IPS-18c (cell line): ENCODE data around the gene SLX4IP.

Source experiments
- H3K4me3 ChIP-seq: 2 replicates; pipeline ENCODE4 v1.7.0; 2013; ENCODE audit warnings: low read depth, mild to moderate bottlenecking, low read length, moderate library complexity; ENCODE audit not compliant: insufficient read depth
- H3K9me3 ChIP-seq: one replicate; pipeline ENCODE4 v1.6.1; 2013; ENCODE audit warnings: mild to moderate bottlenecking, low read length, moderate library complexity; ENCODE audit not compliant: control insufficient read depth, insufficient read depth

The SLX4IP gene

DNA sequence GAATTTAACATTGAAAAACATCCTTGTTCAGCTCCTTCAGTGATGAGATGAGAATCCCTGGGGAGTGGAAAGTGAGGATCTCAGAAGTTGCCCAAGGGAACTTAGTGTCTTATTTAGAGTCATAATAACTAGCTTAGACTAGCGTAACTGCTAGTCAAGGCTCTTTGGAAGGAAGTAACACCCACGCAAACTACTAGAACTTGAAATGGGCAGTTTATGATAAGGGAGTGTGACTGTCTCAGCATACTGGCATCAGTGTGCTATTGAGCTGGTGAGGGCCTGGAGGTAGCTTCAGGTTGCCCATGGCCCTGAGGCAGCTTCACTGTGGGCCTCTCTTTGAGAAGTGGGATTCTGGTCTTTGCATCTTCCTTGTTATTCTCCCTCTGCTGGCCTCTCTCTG, 40.1 kb downstream of the SLX4IP start:
- Histone ChIP-seq H3K9me3 (no peaks in the 10 kb centered on the region), H3K4me3 (no peak overlapping the region)

DNA sequence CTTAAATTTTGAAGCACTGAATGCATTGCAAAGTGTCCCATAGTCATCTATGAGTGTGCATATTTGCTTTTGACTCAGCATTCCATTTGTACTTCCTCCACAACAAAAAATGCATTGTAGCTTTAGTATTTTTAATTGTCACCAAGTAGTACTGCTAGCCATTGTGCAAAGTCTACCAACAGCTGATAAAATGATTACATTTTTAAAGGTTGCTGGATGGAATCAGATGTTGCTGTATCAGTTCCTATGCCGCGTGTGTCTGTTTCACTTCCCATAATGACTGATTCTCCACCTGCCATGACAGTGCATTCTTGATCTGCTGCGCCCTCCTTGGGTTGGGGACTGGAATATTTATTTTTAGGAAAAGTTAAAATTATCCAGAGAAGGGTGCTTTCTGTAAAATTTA, 41.2 kb downstream of the SLX4IP start:
- Histone ChIP-seq H3K9me3 (no peaks in the 10 kb centered on the region), H3K4me3 (no peak overlapping the region)

DNA sequence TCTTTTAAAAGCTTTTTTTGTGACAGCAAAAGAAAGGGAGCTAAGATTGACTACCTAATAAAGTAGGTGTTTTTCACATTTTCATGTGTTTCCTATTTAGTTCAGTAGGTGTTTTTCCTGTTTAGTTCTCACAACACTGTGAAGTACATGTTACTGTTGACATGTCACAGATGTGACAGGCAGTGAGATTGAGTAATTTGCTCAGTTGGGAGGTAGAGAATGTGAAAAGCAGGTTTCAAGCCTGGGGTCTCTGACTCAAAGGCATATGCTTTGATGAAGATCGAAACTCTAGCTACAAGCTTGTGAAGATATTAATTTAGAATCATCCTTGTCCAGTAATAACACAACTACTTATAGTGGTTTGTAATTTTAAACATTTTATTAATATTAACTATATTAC, 43.1 kb downstream of the SLX4IP start:
- no peaks in the 10 kb centered on the region for H3K9me3 ChIP-seq
- no peak overlapping the region for H3K4me3 ChIP-seq

DNA sequence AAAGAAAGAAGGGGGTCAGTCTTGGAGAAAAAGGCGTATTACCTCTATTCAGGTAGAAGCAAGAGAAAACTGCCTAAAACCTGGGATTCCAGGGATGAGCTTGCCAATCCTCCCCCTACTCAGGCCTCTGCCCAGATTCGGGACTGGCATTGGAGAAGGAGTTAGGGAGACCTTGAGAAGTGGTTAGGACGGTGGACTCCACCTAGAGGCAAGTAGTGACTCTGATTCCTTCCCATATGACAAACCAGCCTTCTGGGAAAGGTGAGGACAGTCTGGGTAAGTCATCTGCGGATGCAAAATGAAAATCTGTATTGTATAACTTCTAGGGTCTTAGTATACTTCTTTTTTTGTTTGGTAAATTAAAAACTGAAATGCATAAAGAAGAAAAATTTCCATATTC, 43.8 kb downstream of the SLX4IP start:
- no peak overlapping the region for H3K4me3 ChIP-seq

DNA sequence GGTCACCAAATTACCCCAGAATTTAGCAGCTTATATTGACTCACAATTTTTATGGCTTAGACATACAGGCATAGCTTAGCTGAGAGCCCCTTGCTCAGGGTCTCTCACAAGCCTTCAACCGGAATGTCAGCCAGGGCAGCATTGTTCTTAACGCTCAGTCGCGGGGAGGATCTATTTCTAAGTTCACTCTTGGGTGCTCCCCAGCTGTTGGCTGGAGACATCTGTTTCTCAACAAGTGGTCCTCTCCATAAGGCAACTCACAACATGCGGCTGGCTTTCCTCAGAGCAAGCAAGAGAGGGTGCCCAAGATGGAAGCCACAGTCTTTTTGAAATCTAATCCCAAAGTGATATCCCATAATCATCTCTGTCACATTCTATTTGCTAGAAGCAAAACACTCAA, 46.6 kb downstream of the SLX4IP start:
- Histone ChIP-seq H3K4me3 (no peak overlapping the region), H3K9me3 (no peaks in the 10 kb centered on the region)

More for the DNA sequence above, 43.8 kb downstream of the SLX4IP start:
- no peaks in the 10 kb centered on the region for H3K9me3 ChIP-seq

DNA sequence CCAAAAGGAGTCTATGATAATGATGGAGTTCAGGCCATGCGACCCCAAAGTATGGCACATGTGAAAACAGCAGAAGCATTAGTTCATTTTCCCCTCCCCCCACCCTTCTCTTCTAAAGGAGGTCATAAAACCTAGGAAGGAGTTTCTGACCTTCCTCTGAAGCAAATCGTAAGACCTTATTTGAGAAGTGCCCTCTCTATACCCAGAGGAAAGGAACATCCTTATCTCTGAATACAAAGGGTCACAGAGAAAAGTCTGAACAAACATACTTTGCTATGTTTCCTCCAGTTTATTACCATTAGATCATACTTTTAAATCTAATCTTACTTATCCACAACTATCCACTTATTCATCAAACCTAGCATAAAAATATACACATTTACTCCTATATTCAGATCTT, 48.6 kb downstream of the SLX4IP start:
- Histone ChIP-seq H3K4me3 (no peak overlapping the region), H3K9me3 (no peaks in the 10 kb centered on the region)

DNA sequence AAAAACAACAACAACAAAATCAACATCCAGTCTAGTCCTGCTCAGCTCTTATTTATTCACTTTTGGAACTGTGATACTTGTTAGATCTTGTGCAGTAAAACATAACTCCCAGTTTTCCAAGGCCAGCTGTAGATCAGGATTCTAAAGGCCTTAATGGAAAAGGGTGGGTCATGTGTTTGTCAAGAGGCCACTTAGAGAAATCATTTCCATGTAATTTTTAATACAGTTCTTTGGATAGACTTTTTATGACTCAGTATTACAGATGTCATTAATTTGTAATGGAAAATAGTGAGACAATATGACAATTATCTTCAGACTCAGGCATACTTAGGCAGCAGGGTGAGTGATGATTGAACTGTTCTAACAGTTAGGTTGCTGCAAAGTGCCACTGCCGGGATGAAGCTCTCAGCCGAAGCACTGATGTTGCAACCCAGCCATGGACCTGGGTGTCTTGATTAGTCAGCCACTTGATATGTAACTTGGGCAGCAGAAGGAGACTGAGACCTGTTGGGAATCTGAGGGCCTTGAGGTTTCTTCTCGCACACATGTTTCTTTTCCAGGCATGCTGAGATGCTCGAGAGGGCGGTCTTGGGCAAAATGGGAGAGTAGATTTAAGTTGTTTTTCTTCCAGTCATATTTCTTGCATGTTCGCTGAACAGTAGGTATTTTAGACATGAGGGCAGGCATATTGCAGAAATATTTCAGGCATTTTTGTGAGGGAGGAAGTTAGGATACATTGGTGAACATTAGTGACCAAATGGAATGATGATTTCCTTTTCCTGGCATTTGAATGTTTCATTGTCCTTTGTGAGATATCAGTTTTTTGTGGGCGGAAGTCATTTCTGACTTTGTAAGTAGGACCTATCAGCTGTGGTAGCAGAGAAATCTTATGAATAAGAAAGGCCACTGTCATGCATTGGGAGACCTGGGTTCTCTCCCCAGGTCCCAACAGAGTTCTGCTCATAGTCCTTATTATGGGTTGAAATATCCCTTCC, 52.3 kb downstream of the SLX4IP start:
- no peaks in the 10 kb centered on the region for H3K9me3 ChIP-seq
- no peak overlapping the region for H3K4me3 ChIP-seq

DNA sequence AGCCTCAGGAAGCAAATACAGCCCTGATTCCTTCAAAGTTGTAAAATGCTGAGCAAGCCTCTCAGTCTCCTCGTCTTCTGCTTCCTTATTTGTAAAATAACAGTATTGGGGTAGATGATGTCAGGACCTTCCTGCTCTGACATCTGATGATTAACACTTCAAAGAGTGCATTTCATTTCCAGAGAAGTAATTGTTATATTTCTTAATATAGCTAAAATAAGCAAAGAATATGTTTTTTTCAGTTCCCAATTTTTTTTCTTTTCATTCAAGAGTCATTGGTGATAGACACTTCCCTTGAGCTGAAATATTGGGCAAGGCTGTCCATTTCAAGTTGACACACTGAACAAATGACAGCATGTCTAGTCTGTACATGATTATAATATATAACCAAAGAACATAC, 53.4 kb downstream of the SLX4IP start:
- no peaks in the 10 kb centered on the region for H3K9me3 ChIP-seq
- no peak overlapping the region for H3K4me3 ChIP-seq

DNA sequence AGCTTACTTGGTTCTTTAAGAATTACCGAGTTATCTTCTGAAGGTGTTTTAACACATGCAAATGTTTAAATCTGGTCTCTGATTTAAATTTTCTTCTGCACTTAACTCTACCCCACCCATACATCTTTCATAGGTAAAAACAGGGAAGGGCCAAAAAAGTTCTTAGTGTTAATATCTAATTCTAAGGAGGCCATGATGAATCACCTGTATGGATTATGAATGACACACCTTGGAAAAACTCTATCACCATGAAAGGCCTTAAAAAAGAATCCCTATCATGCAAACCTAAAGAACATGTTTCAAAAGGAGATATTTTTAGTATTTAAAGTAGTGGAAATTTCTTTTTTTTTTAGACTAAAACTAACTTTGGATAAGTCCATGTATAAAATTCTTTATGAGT, 54.7 kb downstream of the SLX4IP start:
- no peaks in the 10 kb centered on the region for H3K9me3 ChIP-seq
- H3K4me3 ChIP-seq: no peak overlapping the region

DNA sequence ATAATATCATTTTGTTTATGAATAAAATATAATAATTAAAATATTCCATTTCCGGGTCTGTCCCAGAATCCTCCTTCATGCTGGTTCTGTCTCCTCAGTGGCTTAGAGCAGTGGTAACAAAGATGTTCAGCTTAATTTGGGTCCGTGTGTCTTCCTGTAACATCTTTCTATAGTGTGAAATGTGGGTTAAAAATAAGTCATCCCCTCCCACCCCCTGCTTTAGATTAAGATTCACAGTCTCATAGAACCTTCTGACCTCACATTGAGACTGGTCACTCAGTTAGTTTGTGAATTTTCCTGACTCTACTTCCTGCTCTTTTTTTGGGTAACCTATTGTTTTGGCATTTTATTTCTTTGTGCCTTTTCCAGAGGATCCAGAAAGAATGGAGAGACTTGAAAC, 55.2 kb downstream of the SLX4IP start:
- no peaks in the 10 kb centered on the region for H3K9me3 ChIP-seq
- no peak overlapping the region for H3K4me3 ChIP-seq

DNA sequence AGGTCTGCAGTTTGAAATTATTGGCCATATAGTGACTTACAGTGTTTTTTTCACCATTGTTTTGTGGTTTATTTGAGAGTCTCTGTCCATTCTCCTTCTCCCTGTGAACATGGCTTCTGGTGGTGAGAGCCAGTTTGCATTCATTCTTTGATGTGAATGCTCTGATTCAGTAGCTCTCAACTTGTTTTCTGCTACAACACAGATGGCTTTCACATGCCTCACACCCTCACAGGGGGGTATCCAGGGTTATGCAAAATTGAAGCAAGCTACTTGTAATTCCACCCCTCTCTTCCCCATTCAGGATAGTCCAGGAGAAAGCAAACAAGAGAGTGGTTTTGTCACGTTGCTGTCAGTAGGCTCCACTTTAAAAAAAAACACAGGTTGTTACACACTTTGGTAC, 55.6 kb downstream of the SLX4IP start:
- H3K9me3 ChIP-seq: no peaks in the 10 kb centered on the region
- no peak overlapping the region for H3K4me3 ChIP-seq

DNA sequence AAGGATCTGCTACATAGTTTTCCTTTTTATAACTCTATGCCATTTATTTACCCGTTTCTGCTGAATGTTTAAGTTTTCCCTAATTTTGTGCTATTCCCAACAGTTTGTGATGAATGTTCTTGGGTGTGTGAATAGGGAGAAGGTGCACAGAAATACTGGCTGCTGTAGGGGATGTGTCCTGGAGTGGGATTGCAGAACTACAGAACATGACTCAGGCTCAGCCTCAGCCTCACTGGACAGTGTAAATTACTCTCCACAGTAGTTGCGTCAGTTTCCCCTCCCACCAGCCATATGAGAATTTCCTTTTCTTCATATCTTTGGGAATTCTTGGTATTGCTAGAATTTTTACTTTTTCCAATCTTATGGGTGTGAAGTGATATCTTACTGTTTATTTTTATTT, 57.0 kb downstream of the SLX4IP start:
- H3K9me3 ChIP-seq: no peaks in the 10 kb centered on the region
- no peak overlapping the region for H3K4me3 ChIP-seq

DNA sequence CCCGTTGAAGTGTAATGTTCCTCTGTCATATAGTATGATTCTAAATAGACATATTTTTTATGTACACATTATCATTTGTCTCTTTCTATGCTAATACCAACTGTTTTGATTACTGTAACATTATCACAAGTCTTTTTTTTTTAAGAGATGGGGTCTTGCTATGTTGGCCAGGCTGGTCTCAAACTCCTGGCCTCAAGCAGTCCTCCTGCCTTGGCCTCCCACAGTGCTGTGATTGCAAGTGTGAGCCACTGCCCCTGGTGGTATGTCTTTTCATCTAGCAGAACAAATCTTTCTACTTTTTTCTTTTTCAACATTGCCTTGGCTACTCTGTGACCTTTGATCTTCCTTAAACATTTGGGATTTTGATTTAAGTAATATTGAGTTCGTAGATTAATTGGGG, 57.7 kb downstream of the SLX4IP start:
- Histone ChIP-seq H3K9me3 (no peaks in the 10 kb centered on the region), H3K4me3 (no peak overlapping the region)

DNA sequence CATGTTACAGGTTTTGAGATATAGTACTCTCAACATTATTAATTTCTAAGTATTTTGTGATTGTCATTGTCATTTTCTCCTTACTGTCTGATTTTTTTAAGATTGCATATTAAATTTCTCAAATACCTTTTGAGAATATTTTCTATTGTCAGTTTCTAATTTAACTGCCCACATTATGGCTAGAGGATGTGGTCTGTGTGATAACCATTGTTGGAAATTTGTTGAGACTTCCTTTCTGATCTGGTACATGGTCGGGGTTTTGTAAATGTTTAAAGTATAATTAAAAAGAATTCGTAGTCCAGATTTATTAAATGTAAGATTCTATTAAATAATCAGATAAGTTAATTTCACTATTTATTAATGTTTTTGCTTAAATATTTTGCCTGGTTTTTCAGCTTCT, 60.1 kb downstream of the SLX4IP start:
- Histone ChIP-seq H3K4me3 (no peak overlapping the region), H3K9me3 (no peaks in the 10 kb centered on the region)

DNA sequence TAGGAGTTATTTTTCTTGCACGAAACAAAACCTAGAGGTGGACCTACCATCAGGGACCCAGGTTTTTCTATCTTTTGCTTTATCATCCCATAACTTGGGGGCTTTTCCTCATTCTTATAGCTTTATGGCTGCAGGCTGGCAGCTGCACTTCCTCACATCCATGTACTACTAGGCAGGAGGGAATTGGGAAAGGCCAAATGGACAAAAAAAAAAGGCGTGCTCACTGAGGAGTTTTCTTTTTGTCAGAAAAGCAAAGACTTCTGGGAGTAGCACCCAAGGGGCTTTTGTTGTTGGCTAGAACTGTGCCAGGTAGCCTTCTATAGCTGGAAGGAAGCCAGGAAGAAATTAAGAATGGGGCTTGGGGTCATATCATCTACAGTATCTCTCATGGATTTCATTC, 61.4 kb downstream of the SLX4IP start:
- H3K4me3 ChIP-seq: no peak overlapping the region
- H3K9me3 ChIP-seq: no peaks in the 10 kb centered on the region

DNA sequence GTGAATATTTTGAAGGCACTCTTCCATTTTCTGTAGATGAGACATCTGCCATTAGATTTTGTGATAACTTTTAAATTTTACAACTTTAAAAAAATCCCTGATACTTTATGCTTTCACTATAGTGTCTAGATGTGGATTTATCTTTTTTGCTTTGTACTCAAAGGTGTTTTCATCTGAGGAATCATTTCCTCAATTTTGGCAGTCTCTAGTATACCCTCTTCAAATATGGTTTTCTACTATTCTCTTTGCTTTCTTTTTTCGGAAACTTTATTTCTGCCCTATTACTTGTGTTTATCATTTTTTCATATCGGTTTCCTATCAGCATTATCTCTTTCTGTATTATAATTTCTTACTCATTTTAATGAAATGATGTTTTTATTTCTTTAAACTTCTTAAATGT, 62.2 kb downstream of the SLX4IP start:
- no peak overlapping the region for H3K4me3 ChIP-seq
- no peaks in the 10 kb centered on the region for H3K9me3 ChIP-seq

DNA sequence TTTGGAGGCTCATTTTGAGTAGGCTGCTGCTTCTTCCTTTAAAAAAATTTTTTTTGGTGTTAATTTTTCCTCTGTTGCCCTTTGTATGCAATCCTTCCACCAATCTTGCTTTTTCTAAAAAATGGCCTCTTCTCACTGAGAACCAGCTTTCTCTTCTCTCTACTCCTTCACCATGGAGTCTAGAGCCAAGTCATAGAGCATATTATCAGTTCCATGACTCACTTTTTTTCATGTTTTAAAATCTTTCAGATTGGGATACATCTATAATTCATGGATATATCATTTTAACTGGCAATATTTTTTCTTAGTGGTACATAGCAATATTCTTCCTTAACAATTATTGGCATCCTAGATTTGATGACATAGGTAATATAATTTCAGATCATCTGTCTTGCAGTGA, 62.7 kb downstream of the SLX4IP start:
- no peaks in the 10 kb centered on the region for H3K9me3 ChIP-seq
- no peak overlapping the region for H3K4me3 ChIP-seq

DNA sequence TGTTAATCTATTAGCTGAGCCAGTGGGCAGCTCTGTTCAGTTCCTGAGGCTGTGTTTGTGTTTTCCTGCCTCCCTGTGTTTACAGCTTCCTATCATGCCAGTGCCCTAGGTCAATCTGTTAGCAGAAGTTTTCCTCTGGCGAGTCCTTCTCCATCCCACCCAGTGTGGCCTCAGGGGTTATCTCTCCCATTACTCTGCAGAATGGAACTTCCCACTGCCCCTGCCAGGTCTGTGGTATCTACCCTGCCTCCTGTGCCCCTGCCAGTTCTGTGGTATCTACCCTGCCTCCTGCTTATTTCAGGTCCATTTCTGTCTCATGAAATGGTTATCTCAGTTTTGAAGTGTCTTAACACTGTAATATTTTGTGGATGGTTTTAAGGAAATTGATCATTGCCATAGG, 63.1 kb downstream of the SLX4IP start:
- no peaks in the 10 kb centered on the region for H3K9me3 ChIP-seq
- no peak overlapping the region for H3K4me3 ChIP-seq

DNA sequence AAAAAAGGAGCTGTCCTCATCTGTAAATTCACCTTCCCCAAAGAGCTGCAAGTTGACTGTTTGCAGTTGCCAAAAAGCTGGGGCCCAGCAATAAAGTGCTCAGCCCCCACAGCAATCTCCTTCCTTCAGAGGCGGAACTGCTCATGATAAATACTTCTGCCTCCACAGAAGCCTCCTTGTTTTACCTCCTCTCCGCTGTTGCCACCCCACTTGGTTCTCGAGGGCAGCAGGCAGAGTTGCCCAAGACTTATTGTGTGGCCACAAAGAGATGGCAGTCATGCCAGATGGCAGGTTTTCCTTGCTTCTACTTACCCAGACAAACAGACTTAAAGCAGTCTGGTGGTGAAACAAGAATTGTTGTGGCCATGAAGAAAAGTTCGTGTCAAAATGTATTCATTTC, 66.3 kb downstream of the SLX4IP start:
- no peaks in the 10 kb centered on the region for H3K9me3 ChIP-seq
- no peak overlapping the region for H3K4me3 ChIP-seq
